ENCODE results near the gene DDX11. TPM values are rescaled to one million over a fixed set of nuclear protein-coding genes. Genes with fewer than 3 reads are reported as not detected.
"Not testable (repeated sequence)": the region's sequence is repeated elsewhere in the genome, so short reads cannot be mapped to it uniquely, and the experiment has no call there.

Gene DDX11
- 10 to 100 TPM; 26.9 to 30.9 TPM for total RNA-seq
- polyA plus RNA-seq: 10 to 100 TPM; 11.7 to 16.1 TPM
- long read RNA-seq, donor 1, partial matches to known transcripts: 0 of 2 reads
- long read RNA-seq, donor 1, other reads (novel, unspliced or antisense): 0 of 2 reads
- long read RNA-seq, donor 2: 0 reads
- long read RNA-seq, donor 3: 0 reads
- long read RNA-seq, donor 4: 0 reads
- long read RNA-seq, donor 5, partial matches to known transcripts: 0 of 3 reads
- long read RNA-seq, donor 5, other reads (novel, unspliced or antisense): 0 of 3 reads

- H3K4me3 ChIP-seq: peak within 1 kb of the TSS; percentile 62
- H3K9ac ChIP-seq (ENCODE audit: insufficient read depth in 1 of 2, low read length in 2 of 2): peak within 1 kb of the TSS; percentile 28 to 85
- H3K4me1 ChIP-seq (ENCODE audit: control insufficient read depth in 5 of 5, insufficient read depth in 5 of 5, low read length in 5 of 5); H3K9me3 ChIP-seq (ENCODE audit: control insufficient read depth in 4 of 4, insufficient read depth in 3 of 4, low read length in 3 of 4); H3K36me3 ChIP-seq (ENCODE audit: control insufficient read depth in 4 of 4, insufficient read depth in 4 of 4, low read length in 4 of 4); H3K27me3 ChIP-seq (ENCODE audit: control insufficient read depth in 3 of 3, insufficient read depth in 3 of 3, low read length in 2 of 3): not testable (repeated sequence)
- ATAC-seq (ENCODE audit: insufficient read depth, low FRiP score) (peak; percentile 96), DNase-seq (peak; percentile 95 to 96 (median 96))
- H3K27ac ChIP-seq (ENCODE audit: low read depth in 1 of 2, low read length in 1 of 2): peak within 1 kb of the TSS; percentile 58 to 89
- 0% methylated on average over 58 of the region's 58 CpGs for WGBS, 2 donors
Measured at GRCh38 chr12:31073527-31074332, at the start of gene DDX11. Gene DDX11, plus strand, starts transcription at chr12:31073860. Its CDS starts 4,534 bp downstream, at chr12:31078394.

- no peaks in the 10 kb centered on the region for H3K27me3 ChIP-seq (ENCODE audit: control insufficient read depth in 3 of 3, insufficient read depth in 3 of 3, low read length in 2 of 3)
- no peaks in the 10 kb centered on the region for H3K4me1 ChIP-seq (ENCODE audit: control insufficient read depth in 5 of 5, insufficient read depth in 5 of 5, low read length in 5 of 5)
- no peak for DNase-seq
- H3K27ac ChIP-seq (ENCODE audit: low read depth in 1 of 2, low read length in 1 of 2): no peak overlapping the region
- H3K36me3 ChIP-seq (ENCODE audit: control insufficient read depth in 4 of 4, insufficient read depth in 4 of 4, low read length in 4 of 4): no peaks in the 10 kb centered on the region
- ATAC-seq (ENCODE audit: insufficient read depth, low FRiP score): no peak
- no peak overlapping the region for H3K4me3 ChIP-seq
- peaks cover 0 to 1% (median 0%) of the 10 kb centered on the region in 4 donors for H3K9me3 ChIP-seq (ENCODE audit: control insufficient read depth in 4 of 4, insufficient read depth in 3 of 4, low read length in 3 of 4)
- no peak overlapping the region for H3K9ac ChIP-seq (ENCODE audit: insufficient read depth in 1 of 2, low read length in 2 of 2)
- no peak for TF ChIP-seq CTCF (IDR thresholded peaks at IDR 0.05; ENCODE audit: control extremely low read depth, extremely low read depth)
- 93 to 95% methylated on average over 7 of the region's 7 CpGs for WGBS, 2 donors
Measured at GRCh38 chr12:31026202-31026601, 47.5 kb upstream of the DDX11 start.

- not testable (repeated sequence) for H3K4me1 ChIP-seq (ENCODE audit: control insufficient read depth in 5 of 5, insufficient read depth in 5 of 5, low read length in 5 of 5); H3K36me3 ChIP-seq (ENCODE audit: control insufficient read depth in 4 of 4, insufficient read depth in 4 of 4, low read length in 4 of 4); DNase-seq; H3K27ac ChIP-seq (ENCODE audit: low read depth in 1 of 2, low read length in 1 of 2); H3K9me3 ChIP-seq (ENCODE audit: control insufficient read depth in 4 of 4, insufficient read depth in 3 of 4, low read length in 3 of 4); ATAC-seq (ENCODE audit: insufficient read depth, low FRiP score); H3K9ac ChIP-seq (ENCODE audit: insufficient read depth in 1 of 2, low read length in 2 of 2); H3K4me3 ChIP-seq; H3K27me3 ChIP-seq (ENCODE audit: control insufficient read depth in 3 of 3, insufficient read depth in 3 of 3, low read length in 2 of 3)
- 90% methylated on average over 5 of the region's 5 CpGs for WGBS, 2 donors
Measured at GRCh38 chr12:31027006-31027405, 46.7 kb upstream of the DDX11 start.

GRCh38 chr12:31029468-31029867, 44.2 kb upstream of the DDX11 start:
- WGBS, 2 donors: 83 to 89% methylated on average over 11 of the region's 11 CpGs
- ATAC-seq (ENCODE audit: insufficient read depth, low FRiP score): no peak
- Histone ChIP-seq H3K4me1 (ENCODE audit: control insufficient read depth in 5 of 5, insufficient read depth in 5 of 5, low read length in 5 of 5) (no peaks in the 10 kb centered on the region), H3K27me3 (ENCODE audit: control insufficient read depth in 3 of 3, insufficient read depth in 3 of 3, low read length in 2 of 3) (no peaks in the 10 kb centered on the region), H3K36me3 (ENCODE audit: control insufficient read depth in 4 of 4, insufficient read depth in 4 of 4, low read length in 4 of 4) (no peaks in the 10 kb centered on the region), H3K9ac (ENCODE audit: insufficient read depth in 1 of 2, low read length in 2 of 2) (no peak overlapping the region), H3K9me3 (ENCODE audit: control insufficient read depth in 4 of 4, insufficient read depth in 3 of 4, low read length in 3 of 4) (peaks cover 0 to 1% (median 0%) of the 10 kb centered on the region in 4 donors), H3K4me3 (no peak overlapping the region), H3K27ac (ENCODE audit: low read depth in 1 of 2, low read length in 1 of 2) (peak overlapping the region in 1 of 2 donors; percentile 10)
- no peak for TF ChIP-seq CTCF (IDR thresholded peaks at IDR 0.05; ENCODE audit: control extremely low read depth, extremely low read depth)
- no peak for DNase-seq

Data from lung (tissue), 16 donors.